ENCODE data around the gene CACNA2D3.

CACNA2D3 gene

GRCh38 chr3:54139630-54140029, 17.3 kb downstream of the CACNA2D3 start:
- TF ChIP-seq GATA3 (IDR thresholded peaks at IDR 0.05; ENCODE audit: low read depth, low read length) (no peak), GATA2 (IDR thresholded peaks at IDR 0.05; ENCODE audit: low read depth, low read length) (no peak)

- no peak for TF ChIP-seq GATA2 (IDR thresholded peaks at IDR 0.05; ENCODE audit: low read depth, low read length)
- TF ChIP-seq GATA3 (IDR thresholded peaks at IDR 0.05; ENCODE audit: low read depth, low read length) = no peak
These were observed 21.9 kb downstream of the CACNA2D3 start for GRCh38 chr3:54144284-54144683.

- TF ChIP-seq GATA3 (IDR thresholded peaks at IDR 0.05; ENCODE audit: low read depth, low read length) = no peak
- no peak for TF ChIP-seq GATA2 (IDR thresholded peaks at IDR 0.05; ENCODE audit: low read depth, low read length)
These were observed 24.3 kb downstream of the CACNA2D3 start for GRCh38 chr3:54146506-54147239.

- TF ChIP-seq GATA3 (IDR thresholded peaks at IDR 0.05; ENCODE audit: low read depth, low read length) = no peak
- no peak for TF ChIP-seq GATA2 (IDR thresholded peaks at IDR 0.05; ENCODE audit: low read depth, low read length)
These were observed 28.6 kb downstream of the CACNA2D3 start for GRCh38 chr3:54150864-54151467.

GRCh38 chr3:54153477-54153876, 31.1 kb downstream of the CACNA2D3 start:
- TF ChIP-seq GATA2 (IDR thresholded peaks at IDR 0.05; ENCODE audit: low read depth, low read length) (no peak), GATA3 (IDR thresholded peaks at IDR 0.05; ENCODE audit: low read depth, low read length) (no peak)

- TF ChIP-seq GATA2 (IDR thresholded peaks at IDR 0.05; ENCODE audit: low read depth, low read length) = no peak
- TF ChIP-seq GATA3 (IDR thresholded peaks at IDR 0.05; ENCODE audit: low read depth, low read length) = no peak
These were observed 35.5 kb downstream of the CACNA2D3 start for GRCh38 chr3:54157860-54158259.

- TF ChIP-seq GATA2 (IDR thresholded peaks at IDR 0.05; ENCODE audit: low read depth, low read length) (no peak), GATA3 (IDR thresholded peaks at IDR 0.05; ENCODE audit: low read depth, low read length) (no peak)
These were observed 37.6 kb downstream of the CACNA2D3 start for GRCh38 chr3:54159917-54160316.

- no peak for TF ChIP-seq GATA3 (IDR thresholded peaks at IDR 0.05; ENCODE audit: low read depth, low read length)
- TF ChIP-seq GATA2 (IDR thresholded peaks at IDR 0.05; ENCODE audit: low read depth, low read length) = no peak
These were observed 41.1 kb downstream of the CACNA2D3 start for GRCh38 chr3:54163441-54163840.

GRCh38 chr3:54164192-54164975, 42.0 kb downstream of the CACNA2D3 start:
- TF ChIP-seq GATA3 (IDR thresholded peaks at IDR 0.05; ENCODE audit: low read depth, low read length) = no peak
- TF ChIP-seq GATA2 (IDR thresholded peaks at IDR 0.05; ENCODE audit: low read depth, low read length) = no peak

- no peak for TF ChIP-seq GATA3 (IDR thresholded peaks at IDR 0.05; ENCODE audit: low read depth, low read length)
- no peak for TF ChIP-seq GATA2 (IDR thresholded peaks at IDR 0.05; ENCODE audit: low read depth, low read length)
These were observed 43.5 kb downstream of the CACNA2D3 start for GRCh38 chr3:54165865-54166264.

GRCh38 chr3:54167999-54168398, 45.6 kb downstream of the CACNA2D3 start:
- no peak for TF ChIP-seq GATA2 (IDR thresholded peaks at IDR 0.05; ENCODE audit: low read depth, low read length)
- TF ChIP-seq GATA3 (IDR thresholded peaks at IDR 0.05; ENCODE audit: low read depth, low read length) = no peak

GRCh38 chr3:54168451-54168850, 46.1 kb downstream of the CACNA2D3 start:
- TF ChIP-seq GATA2 (IDR thresholded peaks at IDR 0.05; ENCODE audit: low read depth, low read length) = no peak
- no peak for TF ChIP-seq GATA3 (IDR thresholded peaks at IDR 0.05; ENCODE audit: low read depth, low read length)

- TF ChIP-seq GATA3 (IDR thresholded peaks at IDR 0.05; ENCODE audit: low read depth, low read length) = no peak
- no peak for TF ChIP-seq GATA2 (IDR thresholded peaks at IDR 0.05; ENCODE audit: low read depth, low read length)
These were observed 47.2 kb downstream of the CACNA2D3 start for GRCh38 chr3:54169524-54169923.

GRCh38 chr3:54171509-54171908, 49.2 kb downstream of the CACNA2D3 start:
- TF ChIP-seq GATA3 (IDR thresholded peaks at IDR 0.05; ENCODE audit: low read depth, low read length) (no peak), GATA2 (IDR thresholded peaks at IDR 0.05; ENCODE audit: low read depth, low read length) (no peak)
